GM18502 (cell line): ENCODE data around the gene TLK1.
"Not testable (repeated sequence)": the region's sequence is repeated elsewhere in the genome, so short reads cannot be mapped to it uniquely, and the experiment has no call there.

Experiments used
- ATAC-seq: cut with Tn5 transposase; IDR thresholded peaks from one replicate; pipeline ENCODE4 v1.9.1; 2021; ENCODE audit warnings: mild to moderate bottlenecking; ENCODE audit not compliant: unreplicated experiment, poor library complexity

The TLK1 gene

DNA sequence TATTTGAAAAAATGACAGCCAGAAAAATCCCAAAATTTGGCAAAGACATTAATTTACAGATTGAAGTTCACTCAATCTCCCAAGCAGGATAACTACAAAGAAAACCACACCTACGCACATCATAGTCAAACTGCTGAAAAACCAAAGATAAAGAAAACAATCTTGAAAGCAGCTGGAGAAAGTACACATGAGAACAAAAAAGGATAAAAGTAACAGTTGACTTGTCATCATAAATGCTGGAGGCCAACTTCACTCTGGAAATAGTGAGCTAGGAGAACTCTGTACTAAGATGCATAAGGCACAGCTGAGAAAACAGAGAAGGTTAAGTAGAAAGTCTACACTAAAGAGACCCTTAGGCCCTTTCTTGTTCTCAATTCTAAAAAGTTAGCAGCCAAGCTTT lies 73.1 kb downstream of the TLK1 start:
- no peak for ATAC-seq

GRCh38 chr2:171086352-171087290 lies 74.1 kb downstream of the TLK1 start:
- no peak for ATAC-seq

GRCh38 chr2:171084128-171084527 lies 76.6 kb downstream of the TLK1 start:
- no peak for ATAC-seq

- no peak for ATAC-seq
Measured at GRCh38 chr2:171083451-171083850, 77.2 kb downstream of the TLK1 start.

- no peak for ATAC-seq
Measured at GRCh38 chr2:171081649-171082111, 79.0 kb downstream of the TLK1 start.

DNA sequence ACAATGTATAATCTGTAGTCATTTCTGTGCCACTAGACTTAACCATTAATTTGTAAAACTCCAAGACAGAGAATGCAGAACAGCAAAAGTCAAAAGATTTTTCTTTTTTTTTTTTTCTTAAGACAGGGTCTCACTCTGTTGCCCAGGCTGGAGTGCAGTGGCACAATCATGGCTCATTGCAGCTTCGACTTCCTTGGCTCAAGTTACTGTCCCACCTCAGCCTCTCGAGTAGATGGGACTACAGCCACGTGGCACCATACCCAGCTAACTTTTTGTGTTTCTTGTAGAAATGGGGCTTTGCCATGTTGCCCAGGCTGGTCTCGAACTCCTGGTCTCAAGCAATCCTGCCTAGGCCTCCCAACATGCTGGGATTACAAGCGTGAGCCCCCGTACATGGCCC lies 80.1 kb downstream of the TLK1 start:
- ATAC-seq = no peak

DNA sequence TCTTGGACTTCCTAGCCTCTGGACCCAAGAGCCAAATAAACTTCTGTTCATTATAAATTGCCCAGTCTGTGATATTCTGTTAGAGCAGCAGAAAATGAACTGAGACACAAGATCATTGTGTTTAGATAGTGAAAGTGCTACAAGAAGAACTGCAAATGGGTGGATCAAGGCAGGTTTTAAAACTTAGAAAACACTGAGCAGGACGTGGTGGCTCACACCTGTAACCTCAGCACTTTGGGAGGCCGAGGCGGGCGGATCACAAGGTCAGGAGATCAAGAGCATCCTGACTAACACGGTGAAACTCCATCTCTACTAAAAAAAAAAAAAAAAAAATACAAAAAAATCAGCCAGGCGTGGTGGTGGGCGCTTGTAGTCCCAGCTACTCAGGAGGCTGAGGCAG lies 84.3 kb downstream of the TLK1 start:
- ATAC-seq = not testable (repeated sequence)

DNA sequence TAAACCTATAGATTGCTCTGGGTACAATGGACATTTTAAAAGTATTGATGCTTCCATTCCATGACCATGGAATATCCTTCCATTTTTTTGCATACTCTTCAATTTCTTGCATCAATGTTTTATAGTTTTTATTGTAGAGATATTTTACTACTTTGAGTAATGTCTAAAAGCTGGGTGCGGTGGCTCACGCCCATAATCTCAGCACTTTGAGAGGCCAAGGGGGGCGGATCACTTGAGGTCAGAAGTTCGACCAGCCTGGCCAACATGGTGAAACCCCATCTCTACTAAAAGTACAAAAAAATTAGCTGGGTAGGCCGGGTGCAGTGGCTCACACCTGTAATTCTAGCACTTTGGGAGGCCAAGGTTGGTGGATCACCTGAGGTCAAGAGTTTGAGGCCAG lies 88.5 kb downstream of the TLK1 start:
- no peak for ATAC-seq

- ATAC-seq = no peak
Measured at GRCh38 chr2:171069286-171069956, 91.3 kb downstream of the TLK1 start.

- no peak for ATAC-seq
Measured at GRCh38 chr2:171066110-171066509, 94.6 kb downstream of the TLK1 start.

DNA sequence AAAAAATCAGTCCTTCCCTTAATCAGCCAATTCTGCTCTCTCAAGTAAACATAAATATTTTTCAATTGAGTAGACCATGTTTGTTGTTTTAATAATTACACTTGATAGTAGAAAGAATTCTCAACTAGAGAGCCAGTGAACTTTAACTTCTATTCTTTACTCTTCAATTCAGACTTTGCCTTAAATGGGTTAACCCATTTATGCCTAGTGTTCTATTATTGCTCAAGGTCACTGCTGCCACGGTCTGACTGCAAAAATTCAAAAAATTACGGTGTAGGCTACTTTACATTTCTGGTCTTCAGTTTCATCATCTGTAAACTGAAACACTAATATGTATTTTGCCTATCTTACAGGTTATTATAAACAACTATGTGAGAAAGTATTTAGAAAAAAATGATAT lies 103.1 kb downstream of the TLK1 start:
- no peak for ATAC-seq

- no peak for ATAC-seq
Measured at GRCh38 chr2:171056307-171056706, 104.4 kb downstream of the TLK1 start.

DNA sequence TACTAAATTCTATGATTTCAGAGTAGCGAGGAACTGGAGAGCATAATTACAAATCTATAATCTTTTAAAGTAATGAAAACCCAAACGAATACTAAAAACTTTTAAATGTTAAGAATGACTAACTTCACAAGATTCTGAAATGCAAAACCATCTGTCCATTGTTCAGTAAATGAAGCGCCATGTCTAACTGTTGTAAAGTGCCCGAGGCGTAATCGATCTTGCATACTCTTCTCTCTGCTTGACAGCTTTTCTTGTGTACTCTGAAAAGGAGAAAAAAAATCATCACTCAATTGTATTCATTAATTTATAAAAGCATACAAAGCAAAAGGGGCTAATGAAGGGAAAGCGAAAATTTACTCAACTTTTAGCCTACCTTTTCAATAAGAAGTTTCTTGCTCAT lies 111.0 kb downstream of the TLK1 start:
- no peak for ATAC-seq

DNA sequence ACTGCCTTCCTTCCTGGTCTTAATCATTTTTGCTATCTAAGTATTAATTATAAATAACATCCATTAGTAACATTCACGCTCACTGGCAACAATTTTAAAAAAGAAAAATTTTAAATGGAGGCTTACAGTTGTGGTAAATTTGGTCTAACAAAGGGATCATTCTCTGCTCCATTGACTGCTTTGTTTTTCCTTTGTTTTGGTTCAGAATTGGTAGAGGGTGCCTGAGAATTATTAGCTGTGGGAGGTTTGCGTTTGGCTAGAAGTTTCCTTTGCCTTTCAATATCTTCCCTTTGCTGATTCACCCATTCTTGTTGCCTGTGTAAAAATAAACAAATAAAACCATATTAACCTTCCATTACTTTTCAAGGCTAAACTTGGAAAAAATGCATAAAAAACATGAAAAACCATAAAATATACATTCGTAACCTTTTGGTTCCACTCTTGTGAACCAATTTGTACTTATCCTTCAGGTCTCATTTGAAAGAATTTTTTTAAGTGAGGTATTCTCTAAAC lies 114.6 kb downstream of the TLK1 start:
- no peak for ATAC-seq

DNA sequence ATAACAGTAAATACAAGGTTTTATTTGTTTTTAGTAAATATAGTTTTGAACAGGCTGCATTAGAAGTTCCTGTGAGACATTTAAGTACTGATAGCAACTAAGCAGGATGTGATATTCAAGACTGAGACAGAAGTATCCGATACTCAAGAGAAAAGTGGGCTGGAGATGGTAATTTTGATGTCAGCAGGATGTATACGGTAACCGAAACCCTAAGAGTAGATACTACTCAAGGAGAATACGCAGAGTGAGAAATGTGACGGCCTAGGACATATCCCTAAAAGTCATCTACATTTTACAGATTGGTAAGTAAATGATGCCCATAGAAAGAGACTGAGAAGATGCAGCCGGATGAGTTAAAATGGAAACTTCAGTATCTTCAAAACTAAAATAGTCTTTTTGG lies 116.3 kb downstream of the TLK1 start:
- ATAC-seq = no peak

- no peak for ATAC-seq
Measured at GRCh38 chr2:171042253-171042969, 118.3 kb downstream of the TLK1 start.

GRCh38 chr2:171036532-171036931 lies 124.2 kb downstream of the TLK1 start:
- no peak for ATAC-seq

- no peak for ATAC-seq
Measured at GRCh38 chr2:171034315-171034714, 126.4 kb downstream of the TLK1 start.

- ATAC-seq = no peak
Measured at GRCh38 chr2:171025214-171025613, 135.5 kb downstream of the TLK1 start.

GRCh38 chr2:171018522-171018921 lies 142.2 kb downstream of the TLK1 start:
- ATAC-seq = peak; percentile 67

GRCh38 chr2:171016125-171016524 lies 144.6 kb downstream of the TLK1 start:
- no peak for ATAC-seq
